K562 (cell line): ENCODE results near the gene DYNLT5. TPM values are rescaled to one million over a fixed set of nuclear protein-coding genes. Genes with fewer than 3 reads are reported as not detected.

Experiments
- BMI1 ChIP-seq: fragments of 150-350 bp; IDR thresholded peaks from 2 replicates; pipeline ENCODE4 v1.6.1; 2014; ENCODE audit warnings: low read length
- CBFA2T2 ChIP-seq: fragments of 450-650 bp; conservative IDR thresholded peaks from 2 replicates; pipeline ENCODE4 v1.6.1; 2017; ENCODE audit warnings: mild to moderate bottlenecking
- DDX20 ChIP-seq: fragments of 450-650 bp; IDR thresholded peaks from 2 replicates; pipeline ENCODE4 v1.6.1; 2016; ENCODE audit warnings: missing genetic modification characterization, low read depth, mild to moderate bottlenecking, missing compliant biosample characterization, moderate library complexity
- EHMT2 ChIP-seq: fragments of 450-650 bp; IDR thresholded peaks from 2 replicates; pipeline ENCODE4 v1.6.1; 2018; ENCODE audit warnings: antibody characterized with exemption
- ETV6 ChIP-seq, 3 experiments: fragments of 150-350 bp in 1 of 3; sonication (generic) in 1 of 3; formaldehyde crosslinking in 1 of 3; IDR thresholded peaks; 2 replicates each; pipeline versions ENCODE4 v1.6.1 to v1.8.0; 2014 to 2022; ENCODE audit warnings: borderline replicate concordance in 2 of 3, low read depth in 2 of 3, antibody characterized with exemption in 1 of 3, low read length in 1 of 3, mild to moderate bottlenecking in 1 of 3, missing genetic modification reagents in 1 of 3
- FIP1L1 ChIP-seq: fragments of 200-400 bp; formaldehyde crosslinking; IDR thresholded peaks from 2 replicates; pipeline ENCODE4 v1.6.1; 2018; ENCODE audit warnings: mild to moderate bottlenecking, low read depth, low read length; ENCODE audit not compliant: poor library complexity, severe bottlenecking
- HDAC6 ChIP-seq: IDR thresholded peaks from 2 replicates; pipeline ENCODE4 v1.6.1; 2012; ENCODE audit warnings: low read depth, mild to moderate bottlenecking, control low read depth, inconsistent platforms, low read length, moderate library complexity
- KDM4B ChIP-seq, 2 experiments: fragments of 450-650 bp in 1 of 2; sonication (generic) in 1 of 2; IDR thresholded peaks; 2 replicates each; pipeline ENCODE4 v1.6.1; 2016 to 2017; ENCODE audit warnings: borderline replicate concordance in 2 of 2, antibody characterized with exemption in 1 of 2, low read depth in 1 of 2, mild to moderate bottlenecking in 1 of 2
- KDM5B ChIP-seq: fragments of 200-600 bp; sonication (generic); IDR thresholded peaks from 2 replicates; pipeline ENCODE4 v1.6.1; 2012; ENCODE audit warnings: low read depth, mild to moderate bottlenecking, moderate library complexity, low read length, control low read depth, inconsistent platforms; ENCODE audit not compliant: insufficient replicate concordance
- KLF1 ChIP-seq: fragments of 450-650 bp; IDR thresholded peaks from 2 replicates; pipeline ENCODE4 v1.6.1; 2016; ENCODE audit warnings: missing genetic modification characterization, missing compliant biosample characterization
- MAFF ChIP-seq: IDR thresholded peaks from 2 replicates; pipeline ENCODE4 v1.6.1; 2012; ENCODE audit warnings: low read length, improper control_type of control experiment
- MLLT1 ChIP-seq, 2 experiments: fragments of 450-650 bp; IDR thresholded peaks; 2 replicates each; pipeline ENCODE4 v1.6.1; 2016
- MTA1 ChIP-seq: fragments of 450-650 bp; IDR thresholded peaks from 2 replicates; pipeline ENCODE4 v1.6.1; 2017; ENCODE audit warnings: borderline replicate concordance
- NBN ChIP-seq: fragments of 450-650 bp; IDR thresholded peaks from 2 replicates; pipeline ENCODE4 v1.6.1; 2016; ENCODE audit warnings: low read depth, mild to moderate bottlenecking
- NEUROD1 ChIP-seq: fragments of 150-350 bp; IDR thresholded peaks from 2 replicates; pipeline ENCODE4 v1.6.1; 2014; ENCODE audit warnings: borderline replicate concordance, low read length, low read depth; ENCODE audit not compliant: partially characterized antibody
- PTTG1 ChIP-seq: fragments of 450-650 bp; IDR thresholded peaks from 2 replicates; pipeline ENCODE4 v1.6.1; 2016; ENCODE audit warnings: low read depth, mild to moderate bottlenecking, missing genetic modification characterization, missing compliant biosample characterization
- TARDBP ChIP-seq: fragments of 450-650 bp; IDR thresholded peaks from 2 replicates; pipeline ENCODE4 v1.6.1; 2016
- TBP ChIP-seq: optimal IDR thresholded peaks from 2 replicates; pipeline ENCODE3; 2011; ENCODE audit warnings: low read depth, low read length, improper control_type of control experiment
- ZNF354B ChIP-seq: fragments of 250-450 bp; sonication (Bioruptor Pico); IDR thresholded peaks from 2 replicates; pipeline ENCODE4 v1.4.0; 2020
- ZNF444 ChIP-seq: fragments of 250-450 bp; sonication (Bioruptor Pico); IDR thresholded peaks from 2 replicates; pipeline ENCODE4 v1.4.0; 2020; ENCODE audit warnings: mild to moderate bottlenecking, moderate library complexity
- ZNF518B ChIP-seq: fragments of 250-450 bp; sonication (Bioruptor Pico); IDR thresholded peaks from 2 replicates; pipeline ENCODE4 v1.5.0; 2021; ENCODE audit warnings: mild to moderate bottlenecking, moderate library complexity
- ZNF778 ChIP-seq: fragments of 450-650 bp; formaldehyde crosslinking; IDR thresholded peaks from 2 replicates; pipeline ENCODE4 v1.4.0; 2020; ENCODE audit warnings: mild to moderate bottlenecking, moderate library complexity
- polyA plus RNA-seq, 8 experiments: library from polyadenylated mRNA; depleted of rRNA in 4 of 8; stranded (reverse) in 5 of 8; unstranded in 3 of 8; fragments of >200 nt; fragmentation: Nextera tagmentation in 2 of 8; fragmentation: Illumina TruSeq in 1 of 8; extraction: Ambion mirVana in 2 of 8; extraction: Trizol in 1 of 8; gene quantifications; 2 replicates each; pipeline versions ENCODE4 v1.2.1 to v1.2.3, GENCODE V29; 2011 to 2014; ENCODE audit warnings: inconsistent platforms in 1 of 8, missing spikeins in 1 of 8
- total RNA-seq, 7 experiments: library from RNA; depleted of rRNA in 6 of 7; stranded (reverse); fragments of >200 nt in 6 of 7; fragmentation: Illumina TruSeq in 2 of 7; extraction: Trizol in 2 of 7; gene quantifications; 2 replicates each; pipeline versions ENCODE4 v1.2.1 to v1.2.3, GENCODE V29; 2011 to 2021; ENCODE audit warnings: low replicate concordance in 1 of 7

The DYNLT5 gene
- total and polyA plus RNA-seq, 9 of the 15 experiments (the other 6 are each of a cell fraction or from before 2014, with no cell fraction given): not detected

DNA sequence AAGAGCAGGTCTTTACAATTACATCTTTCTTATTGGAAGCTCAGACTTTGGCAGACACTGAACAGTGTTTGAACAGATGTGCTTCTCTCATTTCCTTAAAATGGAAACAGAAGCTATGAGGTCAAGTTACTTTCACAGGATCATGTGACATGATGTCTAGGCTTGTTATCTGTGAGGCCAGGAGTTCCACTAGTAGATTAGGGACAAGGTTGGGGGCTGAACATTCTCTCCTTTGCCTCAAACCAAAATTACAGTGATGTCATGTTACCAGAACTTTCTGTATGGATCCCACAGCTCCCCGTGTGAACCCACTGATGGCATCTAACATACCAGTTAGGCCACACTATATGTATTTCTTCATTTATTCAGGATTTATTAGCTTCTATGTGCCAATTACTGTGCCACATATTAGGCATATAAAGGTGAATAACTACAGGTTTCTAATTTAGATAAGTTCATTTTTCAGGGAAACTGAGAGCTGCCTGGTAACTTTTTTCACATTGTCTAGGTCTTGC, 6.0 kb downstream of the DYNLT5 start (continued):
- TF ChIP-seq HDAC6 (no peak), TBP (peak; percentile 59), DDX20 (tag) (no peak), KDM5B (peak; percentile 38), TARDBP (no peak), ZNF518B (CRISPR knock-in tag) (no peak), ZNF354B (CRISPR knock-in tag) (0 out of 2 replicates have a peak, but pooled peaks have one; percentile 23), KDM4B (IDR thresholded peaks at IDR 0.05; ENCODE audit: borderline replicate concordance in 2 of 2, low read depth in 1 of 2) (no peak), NEUROD1 (no peak), KLF1 (no peak), BMI1 (no peak), CBFA2T2 (peak; percentile 93), MAFF (no peak), ZNF778 (CRISPR knock-in tag) (no peak), MLLT1 (IDR thresholded peaks at IDR 0.05) (no peak), MTA1 (peak; percentile 54; the same call in 1 of the 2 replicates), PTTG1 (tag) (no peak), FIP1L1 (no peak), ZNF444 (CRISPR knock-in tag) (no peak), EHMT2 (peak; percentile 52; the same call in 1 of the 2 replicates), NBN (peak; percentile 89), ETV6 (IDR thresholded peaks at IDR 0.05; ENCODE audit: borderline replicate concordance in 1 of 2, low read depth in 2 of 2, low read length in 1 of 2) (no peak), ETV6 (CRISPR knock-in tag; IDR thresholded peaks at IDR 0.05; ENCODE audit: borderline replicate concordance) (no peak)
